ENCODE data around the gene NSUN3.

DNA sequence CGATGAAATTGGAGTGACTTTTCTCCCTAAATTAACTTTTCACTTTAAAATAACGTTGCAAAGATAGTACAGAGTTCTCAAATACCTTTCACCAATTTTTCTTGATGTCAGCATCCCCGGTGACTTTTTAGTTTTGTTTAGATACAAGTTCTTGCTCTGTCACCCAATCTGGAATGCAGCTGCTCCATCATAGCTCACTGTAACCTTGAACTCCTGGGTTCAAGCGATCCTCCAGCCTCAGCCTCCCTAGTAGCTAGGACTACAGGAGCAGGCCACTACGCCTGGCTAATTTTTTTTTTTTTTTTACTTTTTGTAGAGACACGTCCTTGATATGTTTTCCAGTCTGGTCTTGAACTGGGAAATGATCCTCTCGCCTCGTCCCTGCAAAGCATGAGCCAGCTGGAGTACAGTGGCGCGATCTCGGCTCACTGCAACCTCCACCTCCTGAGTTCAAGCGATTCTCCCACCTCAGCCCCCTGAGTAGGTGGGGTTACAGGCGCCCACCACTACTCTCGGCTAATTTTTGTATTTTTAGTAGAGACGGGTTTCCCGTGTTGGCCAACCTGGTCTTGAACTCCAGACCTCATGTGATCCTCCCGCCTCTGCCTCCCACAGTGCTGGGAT, 747 bp downstream of the NSUN3 start:
- TF ChIP-seq, protein P1, sequence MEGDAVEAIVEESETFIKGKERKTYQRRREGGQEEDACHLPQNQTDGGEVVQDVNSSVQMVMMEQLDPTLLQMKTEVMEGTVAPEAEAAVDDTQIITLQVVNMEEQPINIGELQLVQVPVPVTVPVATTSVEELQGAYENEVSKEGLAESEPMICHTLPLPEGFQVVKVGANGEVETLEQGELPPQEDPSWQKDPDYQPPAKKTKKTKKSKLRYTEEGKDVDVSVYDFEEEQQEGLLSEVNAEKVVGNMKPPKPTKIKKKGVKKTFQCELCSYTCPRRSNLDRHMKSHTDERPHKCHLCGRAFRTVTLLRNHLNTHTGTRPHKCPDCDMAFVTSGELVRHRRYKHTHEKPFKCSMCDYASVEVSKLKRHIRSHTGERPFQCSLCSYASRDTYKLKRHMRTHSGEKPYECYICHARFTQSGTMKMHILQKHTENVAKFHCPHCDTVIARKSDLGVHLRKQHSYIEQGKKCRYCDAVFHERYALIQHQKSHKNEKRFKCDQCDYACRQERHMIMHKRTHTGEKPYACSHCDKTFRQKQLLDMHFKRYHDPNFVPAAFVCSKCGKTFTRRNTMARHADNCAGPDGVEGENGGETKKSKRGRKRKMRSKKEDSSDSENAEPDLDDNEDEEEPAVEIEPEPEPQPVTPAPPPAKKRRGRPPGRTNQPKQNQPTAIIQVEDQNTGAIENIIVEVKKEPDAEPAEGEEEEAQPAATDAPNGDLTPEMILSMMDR (IDR thresholded peaks at IDR 0.05) = no peak
- TF ChIP-seq EP300 (IDR thresholded peaks at IDR 0.05) = no peak
- TF ChIP-seq POLR2A (IDR thresholded peaks at IDR 0.05) = no peak

All from stomach (tissue), 4 donors.